ENCODE results near the gene SLC41A3.

SLC41A3 gene

DNA sequence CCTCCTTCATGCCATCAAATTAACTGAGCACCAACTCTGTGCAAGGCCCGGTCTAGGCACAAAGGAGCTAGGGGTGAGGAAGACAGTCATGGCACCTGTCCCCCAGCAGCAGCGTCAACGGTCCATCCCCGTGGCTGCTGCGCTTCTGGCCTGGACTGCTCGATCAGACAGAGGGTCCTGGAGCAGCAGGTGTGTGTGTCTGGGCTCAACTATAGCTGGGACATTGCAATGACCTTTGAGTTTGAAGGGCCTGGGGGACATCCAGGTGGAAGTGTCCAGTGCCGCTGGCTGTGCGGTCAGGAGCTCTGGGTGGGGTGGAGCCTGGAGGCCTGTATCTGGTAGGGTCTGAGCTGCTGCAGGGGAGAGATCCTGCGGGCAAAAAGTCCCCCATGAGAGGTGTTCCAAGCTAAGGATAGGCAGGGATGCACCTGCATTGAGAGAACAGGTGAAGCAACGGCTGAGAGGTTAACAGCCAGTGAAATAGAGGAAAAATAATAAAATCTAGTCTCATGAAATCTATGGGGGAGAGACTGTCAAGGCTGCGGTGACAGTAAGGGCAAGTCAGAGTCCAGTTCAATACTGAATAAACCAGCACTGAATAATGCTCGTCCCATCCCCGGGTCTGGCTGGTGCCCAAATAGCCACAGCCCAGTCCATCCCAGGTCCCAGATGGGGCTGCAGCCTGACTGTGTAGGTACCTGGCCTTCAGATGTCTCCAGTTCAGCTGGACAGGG lies 25.4 kb upstream of the SLC41A3 start:
- TF ChIP-seq, protein P1, sequence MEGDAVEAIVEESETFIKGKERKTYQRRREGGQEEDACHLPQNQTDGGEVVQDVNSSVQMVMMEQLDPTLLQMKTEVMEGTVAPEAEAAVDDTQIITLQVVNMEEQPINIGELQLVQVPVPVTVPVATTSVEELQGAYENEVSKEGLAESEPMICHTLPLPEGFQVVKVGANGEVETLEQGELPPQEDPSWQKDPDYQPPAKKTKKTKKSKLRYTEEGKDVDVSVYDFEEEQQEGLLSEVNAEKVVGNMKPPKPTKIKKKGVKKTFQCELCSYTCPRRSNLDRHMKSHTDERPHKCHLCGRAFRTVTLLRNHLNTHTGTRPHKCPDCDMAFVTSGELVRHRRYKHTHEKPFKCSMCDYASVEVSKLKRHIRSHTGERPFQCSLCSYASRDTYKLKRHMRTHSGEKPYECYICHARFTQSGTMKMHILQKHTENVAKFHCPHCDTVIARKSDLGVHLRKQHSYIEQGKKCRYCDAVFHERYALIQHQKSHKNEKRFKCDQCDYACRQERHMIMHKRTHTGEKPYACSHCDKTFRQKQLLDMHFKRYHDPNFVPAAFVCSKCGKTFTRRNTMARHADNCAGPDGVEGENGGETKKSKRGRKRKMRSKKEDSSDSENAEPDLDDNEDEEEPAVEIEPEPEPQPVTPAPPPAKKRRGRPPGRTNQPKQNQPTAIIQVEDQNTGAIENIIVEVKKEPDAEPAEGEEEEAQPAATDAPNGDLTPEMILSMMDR (IDR thresholded peaks at IDR 0.05; ENCODE audit: insufficient read depth, low read length, missing control alignments): no peak
- H3K4me3 ChIP-seq (ENCODE audit: low read depth, low read length): no peak overlapping the region
- DNase-seq (ENCODE audit: low read depth, low spot score): no peak
- POLR2A ChIA-PET: no interaction called here
- CTCF ChIA-PET: interaction anchor here (0.7 kb wide), 1 partner anchor 23 kb away, joined by 3 read pairs; no protein-coding TSS in a partner anchor

- DNase-seq (ENCODE audit: low read depth, low spot score): no peak
- no peak overlapping the region for H3K4me3 ChIP-seq (ENCODE audit: low read depth, low read length)
- ChIA-PET CTCF (no interaction called here), POLR2A (no interaction called here)
- TF ChIP-seq, protein P1 (IDR thresholded peaks at IDR 0.05; ENCODE audit: insufficient read depth, low read length, missing control alignments): no peak
Measured at GRCh38 chr3:126108676-126109050, 24.7 kb upstream of the SLC41A3 start.

GRCh38 chr3:126107957-126108675 lies 24.2 kb upstream of the SLC41A3 start:
- POLR2A ChIA-PET: no interaction called here
- no peak for DNase-seq (ENCODE audit: low read depth, low spot score)
- CTCF ChIA-PET: interaction anchor here (1.1 kb wide), 1 partner anchor 25 kb away, joined by 6 read pairs; no protein-coding TSS in a partner anchor
- no peak overlapping the region for H3K4me3 ChIP-seq (ENCODE audit: low read depth, low read length)
- TF ChIP-seq, protein P1 (IDR thresholded peaks at IDR 0.05; ENCODE audit: insufficient read depth, low read length, missing control alignments): no peak

DNA sequence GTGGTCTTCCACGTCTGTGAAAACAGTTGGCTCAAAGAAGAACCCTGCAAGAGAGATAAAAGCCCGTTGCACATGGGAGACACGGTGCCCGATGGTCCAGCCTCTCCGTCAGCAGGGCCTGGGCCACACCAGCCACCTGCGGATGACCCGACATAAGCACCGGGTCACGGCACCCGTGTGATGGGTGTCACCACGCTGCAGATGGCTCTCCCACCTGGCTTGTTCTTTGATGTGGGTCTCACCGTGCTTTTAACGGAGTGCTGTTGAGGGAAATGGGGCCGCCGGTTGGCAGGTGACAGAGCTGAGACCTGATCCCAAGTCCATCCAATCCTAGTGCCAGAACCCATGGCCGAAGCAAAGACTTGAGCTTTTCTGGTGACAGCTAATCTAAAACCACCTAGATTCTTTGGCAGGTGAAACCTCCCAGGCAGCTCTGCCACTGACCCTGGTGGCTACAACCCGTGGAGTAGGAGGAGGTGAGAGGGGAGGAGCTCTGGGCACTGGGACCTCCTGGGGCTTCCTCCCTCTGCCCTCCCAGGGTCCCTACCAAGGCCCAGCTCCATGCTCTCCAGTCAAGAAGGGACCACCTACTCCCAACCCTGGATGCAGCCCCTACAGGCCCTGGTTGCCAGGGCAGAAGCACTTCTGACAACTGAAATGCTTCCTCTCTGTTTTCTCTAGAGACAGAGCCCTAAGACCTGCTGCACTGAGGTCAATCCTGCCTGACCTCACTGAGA lies 23.4 kb upstream of the SLC41A3 start:
- ChIA-PET CTCF (interaction anchor here (1.1 kb wide), 1 partner anchor 26 kb away, joined by 6 read pairs; no protein-coding TSS in a partner anchor), POLR2A (no interaction called here)
- TF ChIP-seq, protein P1 (IDR thresholded peaks at IDR 0.05; ENCODE audit: insufficient read depth, low read length, missing control alignments): no peak
- DNase-seq (ENCODE audit: low read depth, low spot score): no peak
- H3K4me3 ChIP-seq (ENCODE audit: low read depth, low read length): no peak overlapping the region

GRCh38 chr3:126106336-126107202 lies 22.6 kb upstream of the SLC41A3 start:
- no peak for DNase-seq (ENCODE audit: low read depth, low spot score)
- POLR2A ChIA-PET: no interaction called here
- CTCF ChIA-PET: interaction anchor here (1.1 kb wide), 1 partner anchor 27 kb away, joined by 6 read pairs; no protein-coding TSS in a partner anchor
- no peak overlapping the region for H3K4me3 ChIP-seq (ENCODE audit: low read depth, low read length)
- TF ChIP-seq, protein P1 (IDR thresholded peaks at IDR 0.05; ENCODE audit: insufficient read depth, low read length, missing control alignments): no peak

All from AG04449 (cell line).